Thyroid gland (tissue), 4 donors: ENCODE results near the gene SLC25A18.

Experiments used
- POLR2A ChIP-seq, 2 donors: fragments of 450-650 bp; IDR thresholded peaks; one replicate each; pipeline ENCODE4 v1.6.1; 2017; ENCODE audit warnings: antibody characterized with exemption in 2 of 2, mild to moderate bottlenecking in 2 of 2, moderate library complexity in 1 of 2
- TF ChIP-seq, protein P1 (sequence below), 6 experiments: fragments of 200-600 bp in 3 of 6; fragments of 450-650 bp in 3 of 6; sonication (generic) in 3 of 6; IDR thresholded peaks; one replicate each; pipeline ENCODE4 v1.5.1; 2016 to 2019; ENCODE audit warnings: antibody characterized with exemption in 6 of 6, mild to moderate bottlenecking in 2 of 6, inconsistent platforms in 1 of 6, moderate library complexity in 1 of 6

DNA sequence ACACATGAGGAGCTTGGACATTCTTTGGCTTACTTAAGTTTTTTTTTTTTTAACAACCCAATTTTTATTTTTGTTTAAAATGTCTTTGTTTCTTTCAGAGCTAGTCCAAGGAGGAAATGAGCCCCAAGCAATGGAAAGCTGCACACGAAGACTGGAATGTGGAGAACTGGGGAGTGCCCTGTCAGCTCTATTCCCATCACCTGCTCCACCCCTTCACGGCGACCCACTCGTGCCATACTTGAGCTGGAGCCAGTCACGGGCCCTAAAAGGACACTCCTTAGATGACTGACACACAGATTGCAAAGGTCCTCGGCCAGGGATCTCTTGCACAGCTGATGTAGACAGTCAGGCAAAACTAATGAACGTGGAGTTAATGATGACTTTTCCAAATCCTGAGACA is 10.6 kb upstream of the SLC25A18 start:
- TF ChIP-seq, protein P1, sequence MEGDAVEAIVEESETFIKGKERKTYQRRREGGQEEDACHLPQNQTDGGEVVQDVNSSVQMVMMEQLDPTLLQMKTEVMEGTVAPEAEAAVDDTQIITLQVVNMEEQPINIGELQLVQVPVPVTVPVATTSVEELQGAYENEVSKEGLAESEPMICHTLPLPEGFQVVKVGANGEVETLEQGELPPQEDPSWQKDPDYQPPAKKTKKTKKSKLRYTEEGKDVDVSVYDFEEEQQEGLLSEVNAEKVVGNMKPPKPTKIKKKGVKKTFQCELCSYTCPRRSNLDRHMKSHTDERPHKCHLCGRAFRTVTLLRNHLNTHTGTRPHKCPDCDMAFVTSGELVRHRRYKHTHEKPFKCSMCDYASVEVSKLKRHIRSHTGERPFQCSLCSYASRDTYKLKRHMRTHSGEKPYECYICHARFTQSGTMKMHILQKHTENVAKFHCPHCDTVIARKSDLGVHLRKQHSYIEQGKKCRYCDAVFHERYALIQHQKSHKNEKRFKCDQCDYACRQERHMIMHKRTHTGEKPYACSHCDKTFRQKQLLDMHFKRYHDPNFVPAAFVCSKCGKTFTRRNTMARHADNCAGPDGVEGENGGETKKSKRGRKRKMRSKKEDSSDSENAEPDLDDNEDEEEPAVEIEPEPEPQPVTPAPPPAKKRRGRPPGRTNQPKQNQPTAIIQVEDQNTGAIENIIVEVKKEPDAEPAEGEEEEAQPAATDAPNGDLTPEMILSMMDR (IDR thresholded peaks at IDR 0.05): no peak
- no peak for TF ChIP-seq POLR2A (IDR thresholded peaks at IDR 0.05)
